Common myeloid progenitor, CD34-positive (primary cell): ENCODE measurements around the gene MFAP5.

Source experiments
- CTCF ChIA-PET: fragments of 350-600 bp; sonication (Branson Sonifier 250); formaldehyde crosslinking; loops from one replicate; lab custom pipeline; 2021; ENCODE audit warnings: antibody characterized with exemption; lab: Charles Lee
- POLR2A ChIA-PET: fragments of 350-600 bp; sonication (Branson Sonifier 250); formaldehyde crosslinking; loops from one replicate; lab custom pipeline; 2021; ENCODE audit warnings: antibody characterized with exemption; lab: Charles Lee
- DNase-seq, 3 donors: peaks; one replicate each; pipeline versions ENCODE4 v3.0.0 to v3.0.0-alpha.2; 2013
- H3K27ac ChIP-seq, 2 experiments: 1 replicate in 1 of 2; 2 replicates in 1 of 2; pipeline ENCODE4 v1.7.0; 2013; ENCODE audit warnings: inconsistent platforms in 2 of 2, low read length in 2 of 2, mild to moderate bottlenecking in 2 of 2, low read depth in 1 of 2, moderate library complexity in 1 of 2; ENCODE audit not compliant: severe bottlenecking in 2 of 2, insufficient read depth in 1 of 2, poor library complexity in 1 of 2
- H3K27me3 ChIP-seq, 5 experiments: replicated peaks in 2 of 5; 1 replicate in 3 of 5; 2 replicates in 2 of 5; pipeline versions ENCODE4 v1.6.1 to v1.7.0; 2013; ENCODE audit warnings: low read length in 4 of 5, mild to moderate bottlenecking in 2 of 5, moderate library complexity in 2 of 5, inconsistent platforms in 1 of 5; ENCODE audit not compliant: insufficient read depth in 5 of 5, control insufficient read depth in 4 of 5
- H3K36me3 ChIP-seq, 4 experiments: 1 replicate in 2 of 4; 2 replicates in 2 of 4; pipeline versions ENCODE4 v1.6.1 to v1.7.0; 2013; ENCODE audit warnings: low read length in 3 of 4, control low read depth in 1 of 4, mild to moderate bottlenecking in 1 of 4; ENCODE audit not compliant: control insufficient read depth in 4 of 4, insufficient read depth in 4 of 4
- H3K4me1 ChIP-seq, 4 experiments: 1 replicate in 3 of 4; 2 replicates in 1 of 4; pipeline versions ENCODE4 v1.6.1 to v1.7.1; 2013; ENCODE audit warnings: low read length in 3 of 4, mild to moderate bottlenecking in 3 of 4, control low read depth in 1 of 4, inconsistent platforms in 1 of 4, moderate library complexity in 1 of 4; ENCODE audit not compliant: control insufficient read depth in 4 of 4, insufficient read depth in 4 of 4; ENCODE audit errors: control extremely low read depth in 1 of 4
- H3K4me3 ChIP-seq, 7 experiments: 1 replicate in 4 of 7; 2 replicates in 3 of 7; pipeline versions ENCODE4 v1.5.1 to v1.7.0; 2013; ENCODE audit warnings: mild to moderate bottlenecking in 7 of 7, low read length in 6 of 7, moderate library complexity in 6 of 7, inconsistent platforms in 2 of 7, low read depth in 2 of 7, control low read depth in 1 of 7; ENCODE audit not compliant: insufficient read depth in 4 of 7, control insufficient read depth in 1 of 7; ENCODE audit errors: extremely low read depth in 1 of 7
- H3K9me3 ChIP-seq, 5 experiments: 1 replicate in 4 of 5; 2 replicates in 1 of 5; pipeline versions ENCODE4 v1.6.1 to v1.7.1; 2013; ENCODE audit warnings: low read length in 4 of 5, mild to moderate bottlenecking in 2 of 5, inconsistent platforms in 1 of 5, low read depth in 1 of 5, moderate library complexity in 1 of 5; ENCODE audit not compliant: control insufficient read depth in 4 of 5, insufficient read depth in 2 of 5; ENCODE audit errors: control extremely low read depth in 1 of 5
- WGBS: methylation state at CpG from one replicate; pipeline ENCODE4 v1.1.5; 2013; ENCODE audit not compliant: insufficient coverage; 5-methylcytosine and 5-hydroxymethylcytosine counted together

Gene MFAP5

GRCh38 chr12:8603286-8603685 lies 59.3 kb downstream of the MFAP5 start:
- WGBS = no CpG with 5 or more reads among the region's 2 CpGs
- CTCF ChIA-PET = no interaction called here
- H3K27me3 ChIP-seq = no peaks in the 10 kb centered on the region

GRCh38 chr12:8596561-8596960 lies 66.1 kb downstream of the MFAP5 start:
- Histone ChIP-seq H3K27me3 (no peaks in the 10 kb centered on the region), H3K36me3 (no peaks in the 10 kb centered on the region), H3K4me3 (no peak overlapping the region), H3K9me3 (no peaks in the 10 kb centered on the region), H3K4me1 (no peaks in the 10 kb centered on the region), H3K27ac (no peak overlapping the region)
- ChIA-PET POLR2A (no interaction called here), CTCF (no interaction called here)
- DNase-seq = no peak
- 86% methylated on average over 2 of the region's 3 CpGs for WGBS

More at GRCh38 chr12:8603286-8603685, 59.3 kb downstream of the MFAP5 start:
- H3K27ac ChIP-seq = no peak overlapping the region
- H3K9me3 ChIP-seq = no peaks in the 10 kb centered on the region
- peaks cover 0 to 2% (median 0%) of the 10 kb centered on the region in 4 experiments for H3K4me1 ChIP-seq
- no peaks in the 10 kb centered on the region for H3K36me3 ChIP-seq
- POLR2A ChIA-PET = no interaction called here
- no peak overlapping the region for H3K4me3 ChIP-seq
- DNase-seq = no peak
